Activated naive CD4-positive, alpha-beta T cell treated with anti-CD3 and anti-CD28 coated beads, Interleukin-2, amount 10 ng/mL, durations not matched to agents 7 days and 5 days (primary cell): ENCODE results near the gene KRT32.

ENCODE experiments used
- CTCF ChIA-PET: fragments of 350-600 bp; sonication (Branson Sonifier 250); formaldehyde crosslinking; loops from one replicate; lab custom pipeline; 2021; ENCODE audit warnings: antibody characterized with exemption; lab: Charles Lee
- DNase-seq: peaks from one replicate; pipeline ENCODE4 v3.0.0-alpha.2; 2020
- H3K27ac Mint-ChIP-seq: one replicate; pipeline ENCODE4 v1.8.0; 2021; ENCODE audit warnings: mild to moderate bottlenecking, moderate library complexity, mixed read lengths
- H3K27me3 Mint-ChIP-seq: one replicate; pipeline ENCODE4 v1.8.0; 2021; ENCODE audit warnings: mild to moderate bottlenecking, mixed read lengths
- H3K36me3 Mint-ChIP-seq: one replicate; pipeline ENCODE4 v1.8.0; 2021; ENCODE audit warnings: mixed read lengths
- H3K4me1 Mint-ChIP-seq: one replicate; pipeline ENCODE4 v1.8.0; 2021; ENCODE audit warnings: mixed read lengths
- H3K4me3 Mint-ChIP-seq: one replicate; pipeline ENCODE4 v1.8.0; 2021; ENCODE audit warnings: mild to moderate bottlenecking, moderate library complexity, mixed read lengths
- H3K9me3 Mint-ChIP-seq: one replicate; pipeline ENCODE4 v1.8.0; 2021; ENCODE audit warnings: mixed read lengths

The KRT32 gene

GRCh38 chr17:41484920-41485904, 18.0 kb upstream of the KRT32 start:
- H3K9me3 Mint-ChIP-seq: no peaks in the 10 kb centered on the region
- peaks cover 3% of the 10 kb centered on the region for H3K4me1 Mint-ChIP-seq
- DNase-seq: no peak
- CTCF ChIA-PET: interaction anchor here (1.3 to 2.3 kb wide), 4 partner anchors 10 to 163 kb away, joined by 4 to 7 read pairs (median 6); no protein-coding TSS in a partner anchor
- no peak overlapping the region for H3K4me3 Mint-ChIP-seq
- H3K36me3 Mint-ChIP-seq: no peaks in the 10 kb centered on the region
- H3K27ac Mint-ChIP-seq: peak overlapping the region; percentile 42
- peaks cover 11% of the 10 kb centered on the region for H3K27me3 Mint-ChIP-seq

- Mint-ChIP-seq H3K4me3 (no peak overlapping the region), H3K9me3 (no peaks in the 10 kb centered on the region), H3K36me3 (no peaks in the 10 kb centered on the region), H3K27ac (no peak overlapping the region), H3K4me1 (no peaks in the 10 kb centered on the region), H3K27me3 (peaks cover 11% of the 10 kb centered on the region)
- CTCF ChIA-PET: interaction anchor here (1.0 to 2.3 kb wide), 4 partner anchors 11 to 179 kb away, joined by 3 to 7 read pairs (median 4); no protein-coding TSS in a partner anchor
- no peak for DNase-seq
Measured at GRCh38 chr17:41483991-41484826, 17.0 kb upstream of the KRT32 start.

- no peak overlapping the region for H3K4me3 Mint-ChIP-seq
- peaks cover 11% of the 10 kb centered on the region for H3K27me3 Mint-ChIP-seq
- no peaks in the 10 kb centered on the region for H3K9me3 Mint-ChIP-seq
- no peaks in the 10 kb centered on the region for H3K4me1 Mint-ChIP-seq
- H3K27ac Mint-ChIP-seq: no peak overlapping the region
- CTCF ChIA-PET: interaction anchor here (1.0 to 2.3 kb wide), 3 partner anchors 11 to 180 kb away, joined by 3 to 7 read pairs (median 4); no protein-coding TSS in a partner anchor
- no peaks in the 10 kb centered on the region for H3K36me3 Mint-ChIP-seq
- DNase-seq: no peak
Measured at GRCh38 chr17:41483531-41483930, 16.3 kb upstream of the KRT32 start.

- CTCF ChIA-PET: interaction anchor here (1.0 kb wide), 1 partner anchor 15 kb away, joined by 3 read pairs; no protein-coding TSS in a partner anchor
- Mint-ChIP-seq H3K4me3 (no peak within 1 kb of the TSS), H3K36me3 (no peaks in the 10 kb centered on the region), H3K27ac (no peak within 1 kb of the TSS), H3K27me3 (peaks cover 4% of the 10 kb centered on the region), H3K4me1 (no peaks in the 10 kb centered on the region), H3K9me3 (no peaks in the 10 kb centered on the region)
- no peak for DNase-seq
Measured at GRCh38 chr17:41481036-41481435, 13.8 kb upstream of the KRT32 start, which contains the start of gene KRT35. Gene KRT35 (minus strand): TSS chr17:41481151. CDS start chr17:41481097, 54 bp downstream.

GRCh38 chr17:41480581-41480980, 13.4 kb upstream of the KRT32 start:
- no peak overlapping the region for H3K4me3 Mint-ChIP-seq
- H3K36me3 Mint-ChIP-seq: no peaks in the 10 kb centered on the region
- no peak overlapping the region for H3K27ac Mint-ChIP-seq
- H3K4me1 Mint-ChIP-seq: no peaks in the 10 kb centered on the region
- no peaks in the 10 kb centered on the region for H3K9me3 Mint-ChIP-seq
- DNase-seq: no peak
- H3K27me3 Mint-ChIP-seq: peaks cover 4% of the 10 kb centered on the region
- CTCF ChIA-PET: interaction anchor here (1.0 kb wide), 1 partner anchor 15 kb away, joined by 3 read pairs; no protein-coding TSS in a partner anchor

GRCh38 chr17:41480136-41480535, 12.9 kb upstream of the KRT32 start:
- peaks cover 4% of the 10 kb centered on the region for H3K27me3 Mint-ChIP-seq
- no peaks in the 10 kb centered on the region for H3K9me3 Mint-ChIP-seq
- no peak for DNase-seq
- CTCF ChIA-PET: interaction anchor here (0.6 to 1.0 kb wide), 2 partner anchors 16 to 1356 kb away, joined by 3 read pairs; no protein-coding TSS in a partner anchor
- no peaks in the 10 kb centered on the region for H3K4me1 Mint-ChIP-seq
- no peak overlapping the region for H3K4me3 Mint-ChIP-seq
- no peak overlapping the region for H3K27ac Mint-ChIP-seq
- H3K36me3 Mint-ChIP-seq: no peaks in the 10 kb centered on the region

- H3K9me3 Mint-ChIP-seq: no peaks in the 10 kb centered on the region
- H3K4me3 Mint-ChIP-seq: no peak overlapping the region
- CTCF ChIA-PET: no interaction called here
- DNase-seq: no peak
- no peak overlapping the region for H3K27ac Mint-ChIP-seq
- H3K27me3 Mint-ChIP-seq: peaks cover 10% of the 10 kb centered on the region
- no peaks in the 10 kb centered on the region for H3K36me3 Mint-ChIP-seq
- H3K4me1 Mint-ChIP-seq: no peaks in the 10 kb centered on the region
Measured at GRCh38 chr17:41478237-41478636, 11.1 kb upstream of the KRT32 start.

GRCh38 chr17:41476866-41477815, 10.0 kb upstream of the KRT32 start:
- Mint-ChIP-seq H3K9me3 (no peaks in the 10 kb centered on the region), H3K4me1 (no peaks in the 10 kb centered on the region), H3K27me3 (peaks cover 13% of the 10 kb centered on the region), H3K36me3 (no peaks in the 10 kb centered on the region), H3K4me3 (no peak overlapping the region), H3K27ac (no peak overlapping the region)
- no peak for DNase-seq
- CTCF ChIA-PET: no interaction called here

GRCh38 chr17:41475421-41475820, 8.2 kb upstream of the KRT32 start:
- Mint-ChIP-seq H3K4me3 (no peak overlapping the region), H3K36me3 (no peaks in the 10 kb centered on the region), H3K27ac (no peak overlapping the region)

GRCh38 chr17:41474863-41475262, 7.7 kb upstream of the KRT32 start:
- DNase-seq: no peak
- no peak overlapping the region for H3K27ac Mint-ChIP-seq
- H3K27me3 Mint-ChIP-seq: peaks cover 9% of the 10 kb centered on the region
- no peaks in the 10 kb centered on the region for H3K36me3 Mint-ChIP-seq
- H3K4me1 Mint-ChIP-seq: no peaks in the 10 kb centered on the region
- no peaks in the 10 kb centered on the region for H3K9me3 Mint-ChIP-seq
- CTCF ChIA-PET: no interaction called here
- no peak overlapping the region for H3K4me3 Mint-ChIP-seq

More at GRCh38 chr17:41475421-41475820, 8.2 kb upstream of the KRT32 start:
- Mint-ChIP-seq H3K27me3 (peaks cover 9% of the 10 kb centered on the region), H3K4me1 (no peaks in the 10 kb centered on the region), H3K9me3 (no peaks in the 10 kb centered on the region)
- CTCF ChIA-PET: no interaction called here
- DNase-seq: no peak

- Mint-ChIP-seq H3K9me3 (peaks cover 6% of the 10 kb centered on the region), H3K4me3 (no peak overlapping the region), H3K27me3 (peaks cover 18% of the 10 kb centered on the region), H3K4me1 (no peaks in the 10 kb centered on the region), H3K36me3 (no peaks in the 10 kb centered on the region), H3K27ac (no peak overlapping the region)
- CTCF ChIA-PET: no interaction called here
- no peak for DNase-seq
Measured at GRCh38 chr17:41468346-41468745, 1.2 kb upstream of the KRT32 start.

- Mint-ChIP-seq H3K4me3 (no peak overlapping the region), H3K27me3 (peaks cover 15% of the 10 kb centered on the region), H3K9me3 (peaks cover 6% of the 10 kb centered on the region), H3K27ac (no peak overlapping the region), H3K36me3 (no peaks in the 10 kb centered on the region), H3K4me1 (no peaks in the 10 kb centered on the region)
- no peak for DNase-seq
- CTCF ChIA-PET: no interaction called here
Measured at GRCh38 chr17:41467561-41467960, 375 bp upstream of the KRT32 start.

- Mint-ChIP-seq H3K4me1 (no peaks in the 10 kb centered on the region), H3K4me3 (no peak overlapping the region), H3K9me3 (peaks cover 6% of the 10 kb centered on the region), H3K27ac (no peak overlapping the region), H3K36me3 (no peaks in the 10 kb centered on the region), H3K27me3 (peaks cover 15% of the 10 kb centered on the region)
- no peak for DNase-seq
- CTCF ChIA-PET: no interaction called here
Measured at GRCh38 chr17:41464682-41465081, 2.5 kb downstream of the KRT32 start.
